Colonic mucosa (tissue), 4 donors: Measurements from ENCODE around the gene NRM. TPM values are rescaled to one million over a fixed set of nuclear protein-coding genes. Genes with fewer than 3 reads are reported as not detected.
A peak's percentile ranks its signal among the peaks of the same experiment; 100 is the strongest.
"Not testable (repeated sequence)": the region's sequence is repeated elsewhere in the genome, so short reads cannot be mapped to it uniquely, and the experiment has no call there.

Source experiments
- DNase-seq: peaks from one replicate; pipeline ENCODE4 v3.0.0-alpha.2; 2020
- H3K27ac ChIP-seq: fragments of 200-600 bp; one replicate; pipeline ENCODE4 v1.8.0; 2021
- H3K27me3 ChIP-seq: fragments of 200-600 bp; one replicate; pipeline ENCODE4 v1.8.0; 2021
- H3K36me3 ChIP-seq: fragments of 200-600 bp; one replicate; pipeline ENCODE4 v1.8.0; 2021
- H3K4me1 ChIP-seq: fragments of 200-600 bp; one replicate; pipeline ENCODE4 v1.8.0; 2021; ENCODE audit warnings: mild to moderate bottlenecking
- H3K4me3 ChIP-seq: fragments of 200-600 bp; one replicate; pipeline ENCODE4 v1.8.0; 2021
- H3K9ac ChIP-seq, 2 donors: one replicate each; pipeline ENCODE4 v1.7.0; 2013; ENCODE audit warnings: control low read depth in 2 of 2, low read depth in 2 of 2, low read length in 2 of 2
- H3K9me3 ChIP-seq: fragments of 200-600 bp; one replicate; pipeline ENCODE4 v1.8.0; 2021
- intact Hi-C: fragments of 100-400 bp; cut with DNase I; formaldehyde crosslinking; loops from one replicate; pipeline ENCODE4 v1.14.1; 2022
- total RNA-seq, 2 donors: library from RNA; stranded (reverse); fragmentation: NEBNext Ultra II Directional in 1 of 2; extraction: Animal tissue kit (Norgen Biotek cat#: 25700) in 1 of 2; gene quantifications; one replicate each; pipeline ENCODE4 v1.2.1, GENCODE V29; 2021
- TF ChIP-seq, protein P1 (sequence below): fragments of 200-600 bp; IDR thresholded peaks from one replicate; pipeline ENCODE4 v1.8.0; 2022; ENCODE audit warnings: antibody characterized with exemption, mild to moderate bottlenecking
- donor health status: healthy.
- donor health status: DM: no; HTN: no; CAD: no.
- donor health status: DM: no; HTN: no; CAD: no.

The NRM gene
- total RNA-seq, 2 donors from 2014 or later, result 7.4 to 19.2 TPM

DNA sequence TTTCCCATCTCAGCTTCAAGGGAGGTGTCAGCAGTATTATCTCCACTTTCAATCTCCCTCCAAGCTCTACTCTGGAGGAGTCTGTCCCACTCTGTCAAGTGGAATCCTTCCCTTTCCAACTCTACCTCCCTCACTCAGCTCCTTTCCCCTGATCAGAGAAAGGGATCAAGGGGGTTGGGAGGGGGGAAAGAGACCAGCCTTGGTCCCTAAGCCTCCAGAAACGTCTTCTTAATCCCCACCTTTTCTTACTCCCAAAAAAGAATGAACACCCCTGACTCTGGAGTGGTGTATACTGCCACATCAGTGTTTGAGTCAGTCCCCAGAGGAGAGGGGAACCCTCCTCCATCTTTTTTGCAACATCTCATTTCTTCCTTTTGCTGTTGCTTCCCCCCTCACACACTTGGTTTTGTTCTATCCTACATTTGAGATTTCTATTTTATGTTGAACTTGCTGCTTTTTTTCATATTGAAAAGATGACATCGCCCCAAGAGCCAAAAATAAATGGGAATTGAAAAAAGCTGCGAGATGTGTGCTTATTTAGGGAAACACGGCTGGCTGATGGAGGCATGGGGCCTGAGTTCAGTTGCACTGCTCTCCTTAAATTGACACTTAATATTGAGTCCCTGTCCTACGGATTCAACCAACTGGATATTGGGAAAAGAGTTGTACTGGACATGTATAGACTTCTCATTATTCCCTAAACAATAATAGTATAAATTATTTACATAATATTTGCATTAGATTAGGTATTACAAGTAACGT, 34.3 kb upstream of the NRM start:
- H3K9me3 ChIP-seq, result no peaks in the 10 kb centered on the region
- intact Hi-C loops, result no loop called here
- peaks cover 36% of the 10 kb centered on the region for H3K36me3 ChIP-seq
- H3K4me1 ChIP-seq, result no peaks in the 10 kb centered on the region
- H3K27ac ChIP-seq, result no peak overlapping the region
- no peak overlapping the region for H3K4me3 ChIP-seq
- TF ChIP-seq, protein P1, sequence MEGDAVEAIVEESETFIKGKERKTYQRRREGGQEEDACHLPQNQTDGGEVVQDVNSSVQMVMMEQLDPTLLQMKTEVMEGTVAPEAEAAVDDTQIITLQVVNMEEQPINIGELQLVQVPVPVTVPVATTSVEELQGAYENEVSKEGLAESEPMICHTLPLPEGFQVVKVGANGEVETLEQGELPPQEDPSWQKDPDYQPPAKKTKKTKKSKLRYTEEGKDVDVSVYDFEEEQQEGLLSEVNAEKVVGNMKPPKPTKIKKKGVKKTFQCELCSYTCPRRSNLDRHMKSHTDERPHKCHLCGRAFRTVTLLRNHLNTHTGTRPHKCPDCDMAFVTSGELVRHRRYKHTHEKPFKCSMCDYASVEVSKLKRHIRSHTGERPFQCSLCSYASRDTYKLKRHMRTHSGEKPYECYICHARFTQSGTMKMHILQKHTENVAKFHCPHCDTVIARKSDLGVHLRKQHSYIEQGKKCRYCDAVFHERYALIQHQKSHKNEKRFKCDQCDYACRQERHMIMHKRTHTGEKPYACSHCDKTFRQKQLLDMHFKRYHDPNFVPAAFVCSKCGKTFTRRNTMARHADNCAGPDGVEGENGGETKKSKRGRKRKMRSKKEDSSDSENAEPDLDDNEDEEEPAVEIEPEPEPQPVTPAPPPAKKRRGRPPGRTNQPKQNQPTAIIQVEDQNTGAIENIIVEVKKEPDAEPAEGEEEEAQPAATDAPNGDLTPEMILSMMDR, result no peak
- H3K27me3 ChIP-seq, result no peaks in the 10 kb centered on the region
- H3K9ac ChIP-seq, result peak overlapping the region in 1 of 2 donors; percentile 32
- DNase-seq, result no peak

DNA sequence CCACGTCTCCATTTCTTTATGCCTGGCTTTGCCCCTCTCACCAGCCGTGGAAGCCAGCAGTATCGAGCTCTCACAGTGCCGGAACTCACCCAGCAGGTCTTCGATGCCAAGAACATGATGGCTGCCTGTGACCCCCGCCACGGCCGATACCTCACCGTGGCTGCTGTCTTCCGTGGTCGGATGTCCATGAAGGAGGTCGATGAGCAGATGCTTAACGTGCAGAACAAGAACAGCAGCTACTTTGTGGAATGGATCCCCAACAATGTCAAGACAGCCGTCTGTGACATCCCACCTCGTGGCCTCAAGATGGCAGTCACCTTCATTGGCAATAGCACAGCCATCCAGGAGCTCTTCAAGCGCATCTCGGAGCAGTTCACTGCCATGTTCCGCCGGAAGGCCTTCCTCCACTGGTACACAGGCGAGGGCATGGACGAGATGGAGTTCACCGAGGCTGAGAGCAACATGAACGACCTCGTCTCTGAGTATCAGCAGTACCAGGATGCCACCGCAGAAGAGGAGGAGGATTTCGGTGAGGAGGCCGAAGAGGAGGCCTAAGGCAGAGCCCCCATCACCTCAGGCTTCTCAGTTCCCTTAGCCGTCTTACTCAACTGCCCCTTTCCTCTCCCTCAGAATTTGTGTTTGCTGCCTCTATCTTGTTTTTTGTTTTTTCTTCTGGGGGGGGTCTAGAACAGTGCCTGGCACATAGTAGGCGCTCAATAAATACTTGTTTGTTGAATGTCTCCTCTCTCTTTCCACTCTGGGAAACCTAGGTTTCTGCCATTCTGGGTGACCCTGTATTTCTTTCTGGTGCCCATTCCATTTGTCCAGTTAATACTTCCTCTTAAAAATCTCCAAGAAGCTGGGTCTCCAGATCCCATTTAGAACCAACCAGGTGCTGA, 33.3 kb upstream of the NRM start:
- H3K27me3 ChIP-seq, DNase-seq, H3K9me3 ChIP-seq, H3K4me1 ChIP-seq, H3K9ac ChIP-seq, H3K27ac ChIP-seq, intact Hi-C loops, H3K4me3 ChIP-seq: not testable (repeated sequence)
- H3K36me3 ChIP-seq, result peaks cover 31% of the 10 kb centered on the region

DNA sequence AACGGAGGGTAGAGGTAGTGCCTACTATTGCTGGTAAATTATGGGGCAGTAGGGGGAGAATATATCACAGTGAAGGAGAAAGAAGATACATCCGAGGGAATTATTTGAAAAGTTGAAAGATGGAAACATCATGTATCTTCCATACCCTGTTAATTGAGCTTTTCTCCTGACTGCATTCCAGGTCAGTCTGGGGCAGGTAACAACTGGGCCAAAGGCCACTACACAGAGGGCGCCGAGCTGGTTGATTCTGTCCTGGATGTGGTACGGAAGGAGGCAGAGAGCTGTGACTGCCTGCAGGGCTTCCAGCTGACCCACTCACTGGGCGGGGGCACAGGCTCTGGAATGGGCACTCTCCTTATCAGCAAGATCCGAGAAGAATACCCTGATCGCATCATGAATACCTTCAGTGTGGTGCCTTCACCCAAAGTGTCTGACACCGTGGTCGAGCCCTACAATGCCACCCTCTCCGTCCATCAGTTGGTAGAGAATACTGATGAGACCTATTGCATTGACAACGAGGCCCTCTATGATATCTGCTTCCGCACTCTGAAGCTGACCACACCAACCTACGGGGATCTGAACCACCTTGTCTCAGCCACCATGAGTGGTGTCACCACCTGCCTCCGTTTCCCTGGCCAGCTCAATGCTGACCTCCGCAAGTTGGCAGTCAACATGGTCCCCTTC, 32.5 kb upstream of the NRM start:
- H3K36me3 ChIP-seq, result peaks cover 28% of the 10 kb centered on the region
- H3K9ac ChIP-seq, H3K27me3 ChIP-seq, H3K27ac ChIP-seq, H3K4me3 ChIP-seq, H3K9me3 ChIP-seq, DNase-seq, intact Hi-C loops, H3K4me1 ChIP-seq: not testable (repeated sequence)

DNA sequence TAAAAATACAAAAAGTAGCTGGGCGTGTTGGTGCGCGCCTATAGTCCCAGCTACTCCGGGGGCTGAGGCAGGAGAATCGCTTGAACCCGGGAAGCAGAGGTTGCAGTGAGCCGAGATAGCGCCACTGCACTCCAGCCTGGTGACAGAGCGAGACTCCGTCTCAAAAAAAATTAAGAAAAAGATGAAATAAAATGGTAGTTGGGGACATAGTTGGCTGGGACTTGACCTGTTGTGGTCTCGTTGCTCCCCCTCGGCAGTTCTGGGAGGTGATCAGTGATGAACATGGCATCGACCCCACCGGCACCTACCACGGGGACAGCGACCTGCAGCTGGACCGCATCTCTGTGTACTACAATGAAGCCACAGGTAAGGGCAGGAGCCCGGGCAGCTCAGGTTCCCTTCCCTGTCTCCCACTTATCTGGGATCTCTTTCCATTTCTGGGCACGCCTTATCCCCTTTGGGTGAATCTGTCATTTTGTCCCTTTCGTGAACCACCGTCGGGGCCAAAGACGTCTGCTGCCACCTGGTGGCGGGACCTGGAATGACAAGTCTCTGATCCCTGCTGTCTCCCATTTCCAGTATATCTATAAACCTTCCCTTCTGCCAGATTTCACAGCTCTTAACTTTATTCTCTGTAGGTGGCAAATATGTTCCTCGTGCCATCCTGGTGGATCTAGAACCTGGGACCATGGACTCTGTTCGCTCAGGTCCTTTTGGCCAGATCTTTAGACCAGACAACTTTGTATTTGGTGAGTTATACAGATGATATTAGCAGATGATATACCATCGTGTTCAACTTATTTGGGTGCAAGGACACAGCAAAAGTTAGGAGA, 31.7 kb upstream of the NRM start:
- DNase-seq, result peak; percentile 89
- Histone ChIP-seq H3K9me3 (no peaks in the 10 kb centered on the region), H3K4me3 (peak overlapping the region; percentile 80), H3K27ac (peak overlapping the region; percentile 95), H3K36me3 (peaks cover 23% of the 10 kb centered on the region), H3K4me1 (no peaks in the 10 kb centered on the region), H3K9ac (peak overlapping the region; percentile 38 to 87), H3K27me3 (no peaks in the 10 kb centered on the region)
- intact Hi-C loops, result loop anchor here (1.0 kb wide), 1 partner anchor 43 kb away; no protein-coding TSS in a partner anchor
- TF ChIP-seq, protein P1, result peak; percentile 97

DNA sequence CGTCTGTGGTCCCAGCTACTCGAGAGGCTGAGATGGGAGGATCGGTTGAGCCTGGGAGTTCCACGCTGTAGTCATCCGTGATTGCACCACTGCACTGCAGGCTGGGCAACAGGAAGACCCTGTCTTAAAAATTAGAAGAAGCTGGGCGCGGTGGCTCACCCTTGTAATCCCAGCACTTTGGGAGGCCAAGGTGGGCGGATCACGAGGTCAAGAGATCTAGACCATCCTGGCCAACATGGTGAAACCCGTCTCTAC, 31.2 kb upstream of the NRM start:
- not testable (repeated sequence) for H3K27me3 ChIP-seq, H3K9me3 ChIP-seq, H3K4me1 ChIP-seq
- Histone ChIP-seq H3K9ac (peak overlapping the region; percentile 87 to 89), H3K36me3 (peaks cover 20% of the 10 kb centered on the region), H3K27ac (peak overlapping the region; percentile 95), H3K4me3 (peak overlapping the region; percentile 80)
- peak; percentile 33 for DNase-seq
- intact Hi-C loops, result loop anchor here (1.0 kb wide), 1 partner anchor 43 kb away; no protein-coding TSS in a partner anchor

DNA sequence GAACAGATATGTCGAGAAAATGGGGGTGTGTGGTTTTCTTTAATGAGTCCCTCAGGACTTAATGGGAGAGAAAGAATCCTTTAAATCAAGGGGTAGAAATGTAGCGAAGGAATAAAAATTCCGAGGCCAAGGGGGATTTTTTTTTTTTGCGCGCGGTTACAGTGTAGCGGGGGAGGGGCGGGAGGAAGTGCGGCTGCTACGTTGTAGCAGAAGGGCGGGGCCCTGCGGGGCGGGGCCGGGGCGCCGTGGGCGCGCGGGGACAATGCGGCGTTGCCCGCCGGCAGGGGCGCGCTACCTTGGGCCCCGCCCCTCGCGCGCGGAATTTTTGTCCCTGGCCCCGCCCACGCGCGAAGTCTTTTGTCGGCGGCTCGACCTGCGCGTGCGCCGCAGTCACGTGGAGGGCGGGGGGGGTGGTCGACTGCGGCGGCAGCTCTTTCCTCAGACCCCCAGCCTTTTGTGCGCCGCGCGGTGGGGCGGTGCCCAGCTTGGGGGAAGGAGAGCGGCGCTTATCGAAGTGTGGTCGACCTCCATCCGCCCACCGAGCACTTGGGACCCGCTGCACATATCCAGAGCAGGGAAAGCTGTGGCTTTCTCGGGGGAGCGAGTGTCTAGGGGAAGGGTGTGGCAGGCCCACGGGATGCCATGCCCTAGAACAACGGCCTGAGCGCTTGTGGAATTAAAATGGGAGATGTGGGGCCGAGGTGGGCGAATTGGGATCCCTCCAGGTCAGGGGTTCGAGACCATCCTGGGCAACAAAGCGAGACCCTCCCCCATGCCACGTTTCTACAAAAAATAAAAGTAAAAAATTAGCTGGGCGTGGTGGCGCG, 30.6 kb upstream of the NRM start:
- DNase-seq, result peak; percentile 91
- peaks cover 3% of the 10 kb centered on the region for H3K4me1 ChIP-seq
- H3K36me3 ChIP-seq, result peaks cover 20% of the 10 kb centered on the region

More for the DNA sequence above, 30.6 kb upstream of the NRM start:
- Histone ChIP-seq H3K27ac (peak overlapping the region; percentile 95), H3K9me3 (no peaks in the 10 kb centered on the region), H3K4me3 (peak overlapping the region; percentile 80), H3K27me3 (no peaks in the 10 kb centered on the region), H3K9ac (peak overlapping the region; percentile 87 to 89)
- TF ChIP-seq, protein P1, result peak; percentile 52
- intact Hi-C loops, result loop anchor here (1.0 kb wide), 1 partner anchor 42 kb away; no protein-coding TSS in a partner anchor
